ENCODE results near the gene CNNM1. TPM values are rescaled to one million over a fixed set of nuclear protein-coding genes. Genes with fewer than 3 reads are reported as not detected.

Gene CNNM1
- 0.22 TPM for total RNA-seq
- long read RNA-seq = 0 reads

DNA sequence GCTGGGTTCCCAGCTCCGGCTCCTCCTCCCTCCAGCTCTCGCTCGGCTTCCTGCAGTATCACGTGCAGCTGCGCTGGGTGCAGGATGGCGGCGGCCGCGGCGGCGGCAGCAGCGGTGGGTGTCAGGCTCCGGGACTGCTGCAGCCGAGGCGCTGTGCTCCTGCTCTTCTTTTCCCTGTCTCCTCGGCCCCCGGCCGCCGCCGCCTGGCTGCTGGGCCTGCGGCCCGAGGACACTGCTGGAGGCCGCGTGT lies at the start of gene CNNM1:
Gene CNNM1, plus strand, starts transcription at position 53 of the 250 bp plus-strand sequence. Its CDS starts 32 bp downstream, at position 85.
- no peak for DNase-seq (ENCODE audit: low spot score)
- intact Hi-C loops (cut with DNase I) = no loop called here

- DNase-seq (ENCODE audit: low spot score) = no peak
- intact Hi-C loops (cut with DNase I) = no loop called here
These were observed 49.5 kb upstream of the CNNM1 start for GRCh38 chr10:99279626-99280111.

GRCh38 chr10:99280472-99280871 lies 48.7 kb upstream of the CNNM1 start:
- intact Hi-C loops (cut with DNase I) = no loop called here
- no peak for DNase-seq (ENCODE audit: low spot score)

DNA sequence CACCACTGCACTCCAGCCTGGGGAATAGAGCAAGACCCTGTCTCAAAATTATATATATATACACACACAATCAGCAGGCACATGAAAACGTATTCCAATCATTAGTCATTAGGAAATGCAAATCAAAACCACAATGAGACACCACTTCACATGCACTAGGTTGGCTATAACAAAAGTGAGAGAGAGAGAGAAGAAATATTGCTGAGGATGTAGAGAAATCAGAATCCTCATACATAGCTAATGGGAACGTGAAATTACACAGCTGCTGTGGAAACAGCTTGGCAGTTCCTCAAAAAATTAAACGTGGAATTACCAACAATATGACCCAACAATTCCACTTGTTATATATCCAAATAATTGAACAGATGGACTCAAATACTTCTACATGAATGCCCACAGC lies 43.3 kb upstream of the CNNM1 start:
- intact Hi-C loops (cut with DNase I) = no loop called here

DNA sequence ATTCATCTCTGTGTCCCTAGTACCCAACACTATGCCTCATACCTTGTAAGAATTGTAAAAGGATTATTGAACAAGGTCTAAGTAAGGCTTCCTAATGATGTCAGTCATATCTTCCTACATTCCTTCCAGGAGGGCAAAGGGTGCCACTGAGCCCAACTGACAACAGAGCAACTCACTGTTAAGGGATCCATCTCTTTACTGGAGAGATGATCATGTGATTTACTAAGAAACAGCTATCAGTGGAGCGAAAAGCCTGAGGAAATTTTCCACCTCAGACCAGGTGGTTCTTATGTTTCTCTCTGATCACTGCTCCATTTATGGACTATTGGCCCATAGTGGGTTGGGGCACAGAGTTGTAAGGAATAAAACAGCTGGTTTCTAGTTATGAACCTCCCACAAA lies 38.9 kb upstream of the CNNM1 start:
- no peak for DNase-seq (ENCODE audit: low spot score)
- intact Hi-C loops (cut with DNase I) = no loop called here

More for the DNA sequence above, 43.3 kb upstream of the CNNM1 start:
- no peak for DNase-seq (ENCODE audit: low spot score)

DNA sequence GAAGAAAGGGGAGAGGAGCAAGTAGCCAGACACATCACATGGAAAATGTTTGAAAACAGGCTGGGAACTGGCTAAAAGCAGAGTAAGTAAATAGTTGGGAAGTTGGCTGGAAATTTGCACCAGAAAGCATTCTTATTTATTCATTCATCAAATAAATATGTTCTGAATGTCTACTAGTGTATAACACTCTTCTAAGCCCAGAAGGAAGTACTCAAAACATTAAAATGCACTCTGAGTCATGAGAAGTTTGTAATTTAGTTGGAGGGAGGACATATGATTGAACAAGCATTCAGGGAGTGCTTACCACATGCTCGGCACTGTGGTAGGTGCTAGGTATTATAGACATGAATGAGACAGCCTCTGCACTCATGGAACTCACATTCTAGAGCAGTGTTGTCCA lies 37.0 kb upstream of the CNNM1 start:
- no peak for DNase-seq (ENCODE audit: low spot score)
- intact Hi-C loops (cut with DNase I) = no loop called here

GRCh38 chr10:99296605-99297004 lies 32.6 kb upstream of the CNNM1 start:
- intact Hi-C loops (cut with DNase I) = no loop called here
- no peak for DNase-seq (ENCODE audit: low spot score)

GRCh38 chr10:99297033-99297432 lies 32.1 kb upstream of the CNNM1 start:
- DNase-seq (ENCODE audit: low spot score) = no peak
- intact Hi-C loops (cut with DNase I) = no loop called here

- intact Hi-C loops (cut with DNase I) = no loop called here
- DNase-seq (ENCODE audit: low spot score) = no peak
These were observed 25.0 kb upstream of the CNNM1 start for GRCh38 chr10:99303899-99304861.

GRCh38 chr10:99304862-99305229 lies 24.3 kb upstream of the CNNM1 start:
- no peak for DNase-seq (ENCODE audit: low spot score)
- intact Hi-C loops (cut with DNase I) = no loop called here

DNA sequence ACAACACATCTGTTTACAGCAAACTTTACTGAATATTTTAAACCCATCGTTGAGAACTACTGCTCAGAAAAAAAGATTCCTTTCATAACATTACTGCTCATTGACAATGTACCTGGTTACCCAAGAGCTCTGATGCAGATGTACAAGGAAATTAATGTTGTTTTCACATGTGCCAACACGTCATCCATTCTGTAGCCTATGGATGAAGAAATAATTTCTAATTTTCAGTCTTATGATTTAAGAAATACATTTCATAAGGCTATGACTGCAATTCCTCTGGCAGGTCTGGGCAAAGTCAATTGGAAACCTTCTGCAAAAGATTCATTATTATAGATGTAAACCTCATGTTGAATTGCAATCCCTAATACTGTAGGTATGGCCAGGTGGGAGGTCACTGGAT lies 16.7 kb upstream of the CNNM1 start:
- intact Hi-C loops (cut with DNase I) = no loop called here
- DNase-seq (ENCODE audit: low spot score) = no peak

DNA sequence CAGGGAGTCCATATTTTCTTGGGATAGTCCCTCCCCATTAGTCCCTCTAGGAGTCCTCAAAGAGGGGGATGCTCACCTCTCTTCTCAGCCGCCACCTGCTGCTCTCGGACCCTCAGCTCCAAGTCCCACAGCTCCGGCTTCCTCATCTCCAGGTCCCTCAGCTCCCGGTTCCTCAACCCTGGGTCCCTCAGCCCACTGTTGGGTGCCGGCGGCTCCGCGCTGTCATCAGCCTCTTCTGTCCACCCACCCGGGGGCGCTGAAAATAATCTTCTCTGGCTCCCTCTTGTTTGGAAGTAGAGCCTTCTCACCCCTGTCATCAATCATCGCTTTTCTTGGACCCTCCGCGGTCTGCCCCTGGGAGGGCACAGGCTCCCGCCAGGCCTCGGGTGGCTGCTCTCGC lies 13.3 kb upstream of the CNNM1 start:
- intact Hi-C loops (cut with DNase I) = no loop called here
- DNase-seq (ENCODE audit: low spot score) = no peak

- intact Hi-C loops (cut with DNase I) = no loop called here
- no peak for DNase-seq (ENCODE audit: low spot score)
These were observed 12.8 kb upstream of the CNNM1 start for GRCh38 chr10:99316374-99316773.

DNA sequence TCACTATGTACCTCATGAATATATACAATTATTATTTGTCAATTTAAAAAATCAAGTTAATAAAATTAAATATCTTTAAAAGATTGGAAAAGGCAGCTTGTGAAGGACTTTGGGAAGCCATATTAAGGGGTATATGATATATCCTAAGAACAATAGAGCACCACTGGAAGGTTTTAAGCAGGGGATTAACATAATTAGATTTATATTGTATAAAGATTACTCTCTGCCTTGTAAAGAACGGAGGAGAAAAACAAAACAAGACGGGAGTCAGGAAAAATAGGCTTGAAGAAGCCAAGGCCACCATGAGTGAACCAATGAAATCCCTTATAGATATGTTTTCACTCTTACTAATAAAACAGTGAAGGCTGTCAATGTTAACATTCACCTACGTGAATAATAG lies 11.1 kb upstream of the CNNM1 start:
- no peak for DNase-seq (ENCODE audit: low spot score)
- intact Hi-C loops (cut with DNase I) = no loop called here

DNA sequence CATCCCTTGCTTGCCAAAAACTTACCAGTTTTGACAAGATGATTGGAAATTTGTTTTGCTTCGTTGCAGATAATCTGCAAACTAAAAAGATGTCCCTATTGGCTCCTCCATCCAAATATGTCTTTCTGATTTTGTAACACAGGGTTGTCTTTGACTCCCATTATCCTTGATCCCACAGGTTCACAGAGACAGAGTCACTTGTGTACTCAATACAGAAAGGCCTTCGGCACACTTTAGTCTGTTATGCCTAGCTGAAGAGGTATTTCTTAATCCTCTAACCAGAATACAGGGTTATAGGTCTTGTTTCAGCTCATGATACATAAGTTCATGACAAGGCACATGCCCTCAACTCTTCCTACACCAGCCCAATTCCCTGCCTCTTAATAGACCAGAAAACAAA lies 10.7 kb upstream of the CNNM1 start:
- no peak for DNase-seq (ENCODE audit: low spot score)
- intact Hi-C loops (cut with DNase I) = no loop called here

DNA sequence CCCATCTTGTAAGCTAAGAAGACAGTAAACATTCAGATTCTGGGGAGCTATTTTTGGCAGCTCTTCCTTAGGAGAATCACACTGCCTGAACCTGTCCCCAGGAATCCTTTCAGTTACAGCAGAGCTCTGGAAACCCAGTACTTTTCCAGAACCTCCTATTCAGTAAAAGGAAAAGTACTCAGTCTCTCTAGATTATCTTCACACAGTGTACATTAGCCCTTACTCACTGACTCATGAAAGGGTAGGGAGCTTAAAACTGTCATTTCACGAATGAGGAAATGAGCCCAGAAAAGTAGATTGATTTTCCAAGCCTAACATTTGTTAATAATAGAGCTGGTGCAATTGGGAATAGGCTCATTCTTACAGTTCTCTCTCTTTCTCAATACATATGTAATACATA lies 3.9 kb upstream of the CNNM1 start:
- intact Hi-C loops (cut with DNase I) = no loop called here

GRCh38 chr10:99326871-99327270 lies 2.3 kb upstream of the CNNM1 start:
- no peak for DNase-seq (ENCODE audit: low spot score)
- intact Hi-C loops (cut with DNase I) = no loop called here

More for the DNA sequence above, 3.9 kb upstream of the CNNM1 start:
- DNase-seq (ENCODE audit: low spot score) = no peak

DNA sequence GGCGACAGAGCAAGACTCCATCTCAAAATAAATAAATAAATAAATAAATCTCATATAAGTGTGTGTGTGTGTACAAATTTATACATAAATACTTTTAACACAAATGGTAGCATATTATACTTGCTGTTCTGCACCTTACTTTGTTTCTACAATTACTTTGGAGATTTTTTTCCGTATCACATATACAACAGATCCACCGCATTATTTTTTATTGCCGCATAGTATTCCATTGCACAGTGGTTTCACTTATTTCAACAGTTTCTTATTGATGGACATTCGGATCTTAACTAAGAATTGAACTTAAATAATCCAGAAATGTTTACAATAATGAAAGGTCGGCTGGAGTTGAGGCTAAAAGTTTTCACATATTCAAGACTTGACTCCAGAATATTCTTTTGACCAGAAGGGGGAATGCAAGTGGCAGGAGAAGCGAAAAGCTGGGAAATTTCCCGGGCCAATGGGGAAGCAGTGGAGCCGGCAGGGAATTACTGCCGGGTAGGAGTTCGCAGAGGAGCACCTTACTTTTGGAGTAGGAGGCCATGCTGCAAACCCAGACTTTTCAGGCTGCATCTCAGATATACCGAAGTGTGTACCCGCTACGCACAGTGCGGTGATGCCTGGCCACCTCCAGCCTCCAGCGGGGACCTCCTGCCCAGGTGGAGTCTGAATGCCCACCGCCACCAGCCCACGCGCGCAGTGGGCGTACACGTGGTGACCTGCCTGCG lies 415 bp upstream of the CNNM1 start:
- no peak for DNase-seq (ENCODE audit: low spot score)
- intact Hi-C loops (cut with DNase I) = no loop called here

DNA sequence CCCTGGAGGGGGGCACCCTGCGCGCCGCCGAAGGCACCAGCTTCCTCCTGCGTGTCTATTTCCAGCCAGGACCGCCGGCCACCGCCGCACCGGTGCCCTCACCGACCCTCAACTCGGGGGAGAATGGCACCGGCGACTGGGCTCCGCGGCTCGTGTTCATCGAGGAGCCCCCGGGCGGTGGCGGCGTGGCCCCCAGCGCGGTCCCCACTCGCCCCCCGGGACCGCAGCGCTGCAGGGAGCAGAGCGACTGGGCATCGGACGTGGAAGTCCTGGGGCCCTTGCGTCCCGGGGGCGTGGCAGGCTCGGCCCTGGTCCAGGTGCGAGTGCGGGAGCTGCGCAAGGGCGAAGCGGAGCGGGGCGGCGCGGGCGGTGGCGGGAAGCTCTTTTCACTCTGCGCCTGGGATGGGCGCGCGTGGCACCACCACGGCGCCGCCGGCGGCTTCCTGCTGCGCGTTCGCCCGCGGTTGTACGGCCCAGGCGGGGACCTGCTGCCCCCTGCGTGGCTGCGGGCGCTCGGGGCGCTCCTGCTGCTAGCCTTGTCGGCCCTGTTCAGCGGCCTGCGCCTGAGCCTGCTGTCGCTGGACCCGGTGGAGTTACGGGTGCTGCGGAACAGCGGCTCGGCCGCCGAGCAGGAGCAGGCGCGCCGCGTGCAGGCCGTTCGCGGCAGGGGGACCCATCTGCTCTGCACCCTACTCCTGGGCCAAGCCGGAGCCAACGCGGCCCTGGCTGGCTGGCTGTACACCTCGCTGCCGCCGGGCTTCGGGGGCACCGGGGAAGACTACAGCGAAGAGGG lies 594 bp downstream of the CNNM1 start:
- DNase-seq (ENCODE audit: low spot score) = no peak
- intact Hi-C loops (cut with DNase I) = no loop called here

DNA sequence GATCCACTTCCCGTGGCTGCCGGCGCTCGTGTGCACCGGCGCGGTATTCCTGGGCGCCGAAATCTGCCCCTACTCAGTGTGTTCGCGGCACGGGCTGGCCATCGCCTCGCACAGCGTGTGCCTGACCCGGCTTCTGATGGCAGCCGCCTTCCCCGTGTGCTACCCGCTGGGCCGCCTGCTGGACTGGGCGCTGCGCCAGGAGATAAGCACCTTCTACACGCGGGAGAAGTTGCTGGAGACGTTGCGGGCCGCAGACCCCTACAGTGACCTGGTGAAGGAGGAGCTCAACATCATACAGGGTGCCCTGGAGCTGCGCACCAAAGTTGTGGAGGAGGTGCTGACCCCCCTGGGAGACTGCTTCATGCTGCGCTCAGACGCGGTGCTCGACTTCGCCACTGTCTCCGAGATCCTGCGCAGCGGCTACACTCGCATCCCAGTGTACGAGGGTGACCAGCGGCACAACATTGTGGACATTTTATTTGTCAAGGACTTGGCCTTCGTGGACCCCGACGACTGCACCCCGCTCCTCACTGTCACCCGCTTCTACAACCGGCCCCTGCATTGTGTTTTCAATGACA lies 1.3 kb downstream of the CNNM1 start:
- no peak for DNase-seq (ENCODE audit: low spot score)

More for the DNA sequence above, 1.3 kb downstream of the CNNM1 start:
- intact Hi-C loops (cut with DNase I) = no loop called here

Measured in cardiac septum (tissue), 1 donor.